Mesenchymal stem cell (in vitro differentiated cells and primary cell): ENCODE measurements around the gene PKD2L2.
A peak's percentile ranks its signal among the peaks of the same experiment; 100 is the strongest.
"Not testable (repeated sequence)": the region's sequence is repeated elsewhere in the genome, so short reads cannot be mapped to it uniquely, and the experiment has no call there.

Experiments
- DNase-seq: peaks from one replicate; pipeline ENCODE4 v3.0.0-alpha.2; 2013
- H2AFZ ChIP-seq: one replicate; pipeline ENCODE4 v1.6.1; 2013; ENCODE audit warnings: low read depth, mild to moderate bottlenecking, control low read depth, inconsistent platforms, low read length, moderate library complexity
- H2AK5ac ChIP-seq: 2 replicates; pipeline ENCODE4 v1.6.1; 2013; ENCODE audit warnings: low read length, moderate library complexity, mild to moderate bottlenecking, inconsistent platforms; ENCODE audit not compliant: severe bottlenecking
- H2BK120ac ChIP-seq: one replicate; pipeline ENCODE4 v1.6.1; 2013; ENCODE audit warnings: low read depth, mild to moderate bottlenecking, inconsistent platforms, low read length, moderate library complexity
- H2BK12ac ChIP-seq, 2 experiments: one replicate each; pipeline ENCODE4 v1.6.1; 2013; ENCODE audit warnings: inconsistent platforms in 2 of 2, low read length in 2 of 2, mild to moderate bottlenecking in 2 of 2, moderate library complexity in 2 of 2, control low read depth in 1 of 2
- H2BK15ac ChIP-seq: one replicate; pipeline ENCODE4 v1.6.1; 2013; ENCODE audit warnings: mild to moderate bottlenecking, low read depth, inconsistent platforms; ENCODE audit not compliant: poor library complexity, severe bottlenecking
- H2BK5ac ChIP-seq: 2 replicates; pipeline ENCODE4 v1.6.1; 2013; ENCODE audit warnings: low read depth, mild to moderate bottlenecking, low read length, control low read depth, inconsistent platforms; ENCODE audit not compliant: poor library complexity, severe bottlenecking
- H3K14ac ChIP-seq, 2 experiments: one replicate each; pipeline ENCODE4 v1.6.1; 2013; ENCODE audit warnings: inconsistent platforms in 2 of 2, low read length in 2 of 2, control low read depth in 1 of 2, mild to moderate bottlenecking in 1 of 2, moderate library complexity in 1 of 2
- H3K18ac ChIP-seq, 2 experiments: one replicate each; pipeline ENCODE4 v1.6.1; 2013; ENCODE audit warnings: inconsistent platforms in 2 of 2, low read length in 2 of 2, control low read depth in 1 of 2, low read depth in 1 of 2, mild to moderate bottlenecking in 1 of 2
- H3K23ac ChIP-seq, 2 experiments: one replicate each; pipeline ENCODE4 v1.6.1; 2013; ENCODE audit warnings: inconsistent platforms in 2 of 2, low read length in 2 of 2, mild to moderate bottlenecking in 2 of 2, moderate library complexity in 2 of 2, control low read depth in 1 of 2
- H3K27ac ChIP-seq: 2 replicates; pipeline ENCODE4 v1.5.1; 2013; ENCODE audit warnings: mild to moderate bottlenecking, moderate library complexity, low read length, control low read depth, inconsistent platforms; ENCODE audit not compliant: poor library complexity, severe bottlenecking
- H3K27me3 ChIP-seq, 2 experiments: 2 replicates each; pipeline versions ENCODE4 v1.6.1 to v1.7.0; 2013; ENCODE audit warnings: low read length in 2 of 2, mild to moderate bottlenecking in 2 of 2, moderate library complexity in 2 of 2, control low read depth in 1 of 2, inconsistent platforms in 1 of 2; ENCODE audit not compliant: control insufficient read depth in 1 of 2, insufficient read depth in 1 of 2
- H3K36me3 ChIP-seq, 2 experiments: 2 replicates each; pipeline versions ENCODE4 v1.6.1 to v1.7.0; 2013; ENCODE audit warnings: low read length in 2 of 2, control low read depth in 1 of 2, inconsistent platforms in 1 of 2, low read depth in 1 of 2, mild to moderate bottlenecking in 1 of 2; ENCODE audit not compliant: insufficient read depth in 2 of 2, control insufficient read depth in 1 of 2
- H3K4ac ChIP-seq, 2 experiments: one replicate each; pipeline ENCODE4 v1.6.1; 2013; ENCODE audit warnings: inconsistent platforms in 2 of 2, low read length in 2 of 2, mild to moderate bottlenecking in 2 of 2, moderate library complexity in 2 of 2, control low read depth in 1 of 2, low read depth in 1 of 2
- H3K4me1 ChIP-seq: 2 replicates; pipeline ENCODE4 v1.6.1; 2013; ENCODE audit warnings: low read depth, low read length, control low read depth; ENCODE audit not compliant: control insufficient read depth, insufficient read depth
- H3K4me2 ChIP-seq: 2 replicates; pipeline ENCODE4 v1.6.1; 2013; ENCODE audit warnings: low read length, mild to moderate bottlenecking, inconsistent platforms; ENCODE audit not compliant: poor library complexity, severe bottlenecking
- H3K4me3 ChIP-seq, 2 experiments: 2 replicates each; pipeline versions ENCODE4 v1.5.1 to v1.7.0; 2013; ENCODE audit warnings: low read length in 2 of 2, mild to moderate bottlenecking in 2 of 2, control low read depth in 1 of 2, low read depth in 1 of 2; ENCODE audit not compliant: insufficient read depth in 1 of 2
- H3K79me1 ChIP-seq: replicated peaks from 2 replicates; pipeline ENCODE4 v1.6.1; 2013; ENCODE audit warnings: mild to moderate bottlenecking, control low read depth, low read length, inconsistent platforms; ENCODE audit not compliant: poor library complexity, severe bottlenecking
- H3K9ac ChIP-seq: 2 replicates; pipeline ENCODE4 v1.7.0; 2013; ENCODE audit warnings: mild to moderate bottlenecking, low read length, moderate library complexity
- H3K9me3 ChIP-seq: 2 replicates; pipeline ENCODE4 v1.7.0; 2013; ENCODE audit warnings: mild to moderate bottlenecking, low read length; ENCODE audit not compliant: control insufficient read depth
- H4K8ac ChIP-seq: one replicate; pipeline ENCODE4 v1.6.1; 2013; ENCODE audit warnings: inconsistent platforms, mild to moderate bottlenecking, low read length, moderate library complexity
- H4K91ac ChIP-seq: one replicate; pipeline ENCODE4 v1.6.1; 2013; ENCODE audit warnings: mild to moderate bottlenecking, low read length, inconsistent platforms
- WGBS: methylation state at CpG from one replicate; pipeline ENCODE4 v1.1.7; 2013; ENCODE audit warnings: mixed read lengths; 5-methylcytosine and 5-hydroxymethylcytosine counted together

PKD2L2 gene

DNA sequence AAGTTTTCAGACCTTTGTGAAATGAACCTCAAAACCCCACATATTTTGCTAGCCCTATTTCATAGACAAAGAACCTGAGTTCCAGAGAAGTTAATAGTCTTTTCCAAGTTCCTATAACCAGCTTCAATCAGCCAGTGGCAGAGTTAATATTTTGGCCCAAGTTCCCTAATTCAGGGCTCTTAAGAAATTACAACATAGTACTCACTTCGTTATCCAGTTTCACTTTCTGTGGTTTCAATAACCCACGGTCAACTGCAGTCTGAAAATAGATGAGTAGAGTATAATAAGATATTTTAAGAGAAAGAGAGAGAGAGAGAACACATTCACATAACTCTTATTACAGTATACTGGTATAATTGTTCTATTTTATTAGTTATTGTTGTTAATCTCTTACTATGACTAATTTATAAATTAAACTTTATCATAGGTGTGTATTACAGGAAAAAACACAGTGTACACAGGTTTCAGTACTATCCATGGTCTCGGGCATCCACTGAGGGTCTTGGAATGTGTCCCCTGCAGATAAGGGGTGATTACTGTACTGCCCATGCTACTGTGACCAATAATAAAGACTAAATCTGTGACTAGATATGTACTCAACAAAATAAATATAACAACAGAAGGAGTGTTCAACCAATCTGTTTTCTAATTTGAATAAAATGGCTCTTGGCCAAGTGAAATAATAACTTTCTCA, 30.9 kb upstream of the PKD2L2 start:
- Histone ChIP-seq H3K9ac (peak overlapping the region; percentile 74), H3K79me1 (no peaks in the 10 kb centered on the region), H3K9me3 (no peaks in the 10 kb centered on the region), H3K4me1 (no peaks in the 10 kb centered on the region), H2BK12ac (no peak overlapping the region), H2BK15ac (no peak overlapping the region), H4K91ac (no peak overlapping the region), H3K36me3 (no peaks in the 10 kb centered on the region), H2BK120ac (no peak overlapping the region), H3K18ac (no peak overlapping the region), H3K23ac (no peak overlapping the region), H3K27ac (no peak overlapping the region), H3K4ac (no peak overlapping the region), H3K14ac (no peak overlapping the region), H3K27me3 (no peaks in the 10 kb centered on the region), H2BK5ac (no peak overlapping the region), H4K8ac (no peak overlapping the region), H2AK5ac (no peak overlapping the region), H2AFZ (no peak overlapping the region), H3K4me3 (peak overlapping the region in 1 of 2 experiments; percentile 52), H3K4me2 (no peak overlapping the region)
- DNase-seq = peak; percentile 20
- WGBS = no CpG with 5 or more reads among the region's 3 CpGs

DNA sequence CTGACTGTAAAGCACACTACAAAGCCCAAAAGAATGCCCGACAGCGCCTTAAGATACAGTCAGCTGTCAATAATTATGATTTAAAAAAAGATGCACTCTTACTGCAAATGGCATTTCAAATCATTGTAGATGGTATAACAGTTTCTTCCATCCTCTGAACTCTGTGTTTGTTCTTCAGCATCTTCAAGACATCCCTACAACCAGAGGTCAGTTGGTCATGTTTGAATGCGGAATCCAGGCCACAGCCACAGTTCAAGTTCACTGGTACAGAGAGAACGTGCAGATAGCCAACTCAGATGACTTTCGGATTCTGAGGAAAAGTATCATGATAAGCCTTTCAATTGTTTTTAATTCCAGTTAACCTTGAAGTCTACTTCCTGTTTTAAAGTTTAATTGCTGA, 30.3 kb upstream of the PKD2L2 start:
- Histone ChIP-seq H3K14ac (no peak overlapping the region), H2AFZ (no peak overlapping the region), H4K91ac (no peak overlapping the region), H4K8ac (no peak overlapping the region), H3K9ac (peak overlapping the region; percentile 74), H3K9me3 (no peaks in the 10 kb centered on the region), H3K18ac (no peak overlapping the region), H3K79me1 (no peaks in the 10 kb centered on the region), H3K27ac (no peak overlapping the region), H3K36me3 (no peaks in the 10 kb centered on the region), H2AK5ac (no peak overlapping the region), H2BK15ac (no peak overlapping the region), H2BK120ac (no peak overlapping the region), H3K4me2 (no peak overlapping the region), H3K4me1 (no peaks in the 10 kb centered on the region), H3K4ac (no peak overlapping the region), H2BK5ac (no peak overlapping the region), H3K4me3 (no peak overlapping the region), H3K27me3 (no peaks in the 10 kb centered on the region), H3K23ac (no peak overlapping the region), H2BK12ac (no peak overlapping the region)
- DNase-seq = no peak
- 90% methylated on average over 5 of the region's 5 CpGs for WGBS

DNA sequence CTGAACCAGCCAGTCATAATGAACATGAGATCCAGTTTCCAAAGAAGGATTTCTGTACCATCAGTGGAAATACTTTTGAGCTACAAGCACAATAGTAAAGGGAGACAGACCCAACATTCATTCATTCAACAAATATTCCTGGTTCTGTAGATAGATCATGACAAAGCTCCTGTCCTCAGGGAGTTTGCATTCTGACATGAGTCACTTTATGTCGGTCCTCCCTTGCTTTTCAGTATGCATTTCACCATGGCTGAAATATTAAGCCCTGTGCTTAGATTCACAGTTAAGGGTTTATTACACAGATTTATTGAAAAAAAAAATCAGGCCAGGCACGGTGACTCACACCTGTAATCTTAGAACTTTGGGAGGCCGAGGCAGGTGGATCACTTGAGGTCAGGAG, 27.0 kb upstream of the PKD2L2 start:
- DNase-seq = no peak
- WGBS = 82% methylated on average over 3 of the region's 3 CpGs
- no peaks in the 10 kb centered on the region for H3K9me3 ChIP-seq
- no peak overlapping the region for H3K9ac ChIP-seq
- H3K27me3 ChIP-seq = peaks cover 0 to 5% of the 10 kb centered on the region in 2 experiments
- no peak overlapping the region for H2AFZ ChIP-seq
- H2BK12ac ChIP-seq = no peak overlapping the region
- H3K27ac ChIP-seq = no peak overlapping the region
- no peak overlapping the region for H3K14ac ChIP-seq
- no peak overlapping the region for H3K4ac ChIP-seq
- H3K18ac ChIP-seq = no peak overlapping the region
- no peak overlapping the region for H2BK5ac ChIP-seq
- H3K23ac ChIP-seq = no peak overlapping the region
- H3K4me2 ChIP-seq = no peak overlapping the region
- H3K36me3 ChIP-seq = no peaks in the 10 kb centered on the region
- H2BK120ac ChIP-seq = no peak overlapping the region
- no peak overlapping the region for H2AK5ac ChIP-seq
- H3K4me1 ChIP-seq = no peaks in the 10 kb centered on the region
- no peak overlapping the region for H3K4me3 ChIP-seq
- no peak overlapping the region for H4K8ac ChIP-seq
- no peak overlapping the region for H4K91ac ChIP-seq
- H3K79me1 ChIP-seq = no peaks in the 10 kb centered on the region
- H2BK15ac ChIP-seq = no peak overlapping the region

DNA sequence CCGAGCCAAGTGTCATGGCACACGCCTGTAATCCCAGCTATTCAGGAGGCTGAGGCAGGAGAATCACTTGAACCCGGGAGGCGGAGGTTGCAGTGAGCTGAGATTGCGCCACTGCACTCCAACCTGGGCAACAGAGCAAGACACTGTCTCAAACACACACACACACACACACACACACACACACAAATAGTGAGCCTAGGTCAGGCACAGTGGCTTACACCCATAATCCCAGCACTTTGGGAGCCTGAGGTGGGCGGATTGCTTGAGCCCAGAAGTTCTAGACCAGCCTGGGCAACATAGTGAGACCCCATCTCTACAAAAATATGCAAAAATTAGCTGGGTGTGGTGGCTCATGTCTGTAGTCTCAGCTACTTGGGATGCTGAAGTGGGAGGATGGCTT, 25.6 kb upstream of the PKD2L2 start:
- H3K4ac ChIP-seq, H2BK5ac ChIP-seq, H2BK15ac ChIP-seq, H3K9ac ChIP-seq, H3K4me1 ChIP-seq, H3K36me3 ChIP-seq, H3K14ac ChIP-seq, H3K4me3 ChIP-seq, DNase-seq, H3K79me1 ChIP-seq, H3K4me2 ChIP-seq, H2AK5ac ChIP-seq, H3K18ac ChIP-seq, H4K91ac ChIP-seq, H2BK12ac ChIP-seq, H4K8ac ChIP-seq, H3K27ac ChIP-seq, H3K9me3 ChIP-seq, H2AFZ ChIP-seq, H3K23ac ChIP-seq, H3K27me3 ChIP-seq: not testable (repeated sequence)
- peak overlapping the region; percentile 34 for H2BK120ac ChIP-seq
- WGBS = 79% methylated on average over 5 of the region's 6 CpGs
